Heart left ventricle (tissue), 16 donors: Measurements from ENCODE around the gene EMC7. TPM values are rescaled to one million over a fixed set of nuclear protein-coding genes. Genes with fewer than 3 reads are reported as not detected.

Source experiments
- ATAC-seq, 4 donors: fragments of 200-7000 bp; cut with Tn5 transposase; one replicate each; pipeline ENCODE4 v1.9.1; 2020 to 2022; ENCODE audit warnings: moderate library complexity in 4 of 4, mild to moderate bottlenecking in 3 of 4, moderate number of reproducible peaks in 1 of 4
- DNase-seq, 5 donors: peaks; one replicate each; pipeline ENCODE4 v3.0.0-alpha.2; 2020
- H3K27ac ChIP-seq, 12 donors: fragments of 200-600 bp; sonication (generic) in 4 of 12; one replicate each; pipeline versions ENCODE4 v1.5.0 to v1.8.0; 2016 to 2022; ENCODE audit warnings: mild to moderate bottlenecking in 2 of 12
- H3K27me3 ChIP-seq, 9 donors: fragments of 200-600 bp; sonication (generic) in 2 of 9; one replicate each; pipeline versions ENCODE4 v1.5.1 to v1.8.0; 2016 to 2022; ENCODE audit warnings: mild to moderate bottlenecking in 3 of 9
- H3K36me3 ChIP-seq, 9 donors: fragments of 200-600 bp; sonication (generic) in 2 of 9; one replicate each; pipeline versions ENCODE4 v1.5.0 to v1.8.0; 2018 to 2022; ENCODE audit warnings: mild to moderate bottlenecking in 2 of 9
- H3K4me1 ChIP-seq, 12 donors: fragments of 200-600 bp; sonication (generic) in 4 of 12; one replicate each; pipeline versions ENCODE4 v1.5.0 to v1.8.0; 2016 to 2022; ENCODE audit warnings: mild to moderate bottlenecking in 3 of 12
- H3K4me3 ChIP-seq, 12 donors: fragments of 200-600 bp; sonication (generic) in 4 of 12; one replicate each; pipeline versions ENCODE4 v1.5.0 to v1.8.0; 2017 to 2022; ENCODE audit warnings: mild to moderate bottlenecking in 9 of 12, moderate library complexity in 4 of 12
- H3K9me3 ChIP-seq, 12 donors: fragments of 200-600 bp; sonication (generic) in 4 of 12; one replicate each; pipeline versions ENCODE4 v1.5.0 to v1.8.0; 2016 to 2022; ENCODE audit warnings: mild to moderate bottlenecking in 1 of 12
- CTCF ChIP-seq, 12 donors: fragments of 200-600 bp; sonication (generic) in 4 of 12; IDR thresholded peaks; one replicate each; pipeline versions ENCODE4 v1.5.0 to v1.8.0; 2018 to 2022; ENCODE audit warnings: antibody characterized with exemption in 12 of 12, mild to moderate bottlenecking in 5 of 12
- POLR2A ChIP-seq, 2 donors: fragments of 450-650 bp; IDR thresholded peaks; one replicate each; pipeline ENCODE4 v1.6.1; 2017; ENCODE audit warnings: antibody characterized with exemption in 2 of 2, mild to moderate bottlenecking in 2 of 2, moderate library complexity in 2 of 2
- WGBS, 4 donors: extraction: QIAGEN DNeasy Blood & Tissue Kit in 2 of 4; methylation state at CpG; one replicate each; pipeline versions ENCODE4 v1.1.5 to v1.1.7; 2013 to 2018; 5-methylcytosine and 5-hydroxymethylcytosine counted together
- intact Hi-C, 10 donors: fragments of 100-400 bp; cut with DNase I; formaldehyde crosslinking; loops; one replicate each; pipeline versions ENCODE4 v1.11.1 to v1.14.2; 2022
- polyA plus RNA-seq, 2 donors: library from polyadenylated mRNA; stranded (reverse); fragments of 200-250 nt; gene quantifications; one replicate each; pipeline ENCODE4 v1.2.3, GENCODE V29; 2013
- total RNA-seq, 9 donors: library from RNA; depleted of rRNA in 2 of 9; stranded (reverse); fragments of >200 nt in 2 of 9; fragmentation: NEBNext Ultra II Directional in 3 of 9; extraction: Animal tissue kit (Norgen Biotek cat#: 25700) in 3 of 9; gene quantifications; one replicate each; pipeline versions ENCODE4 v1.1.0 to v1.2.4, GENCODE V29; 2016 to 2023
- donor health status: ischemic (EF 13 %, LVEDD 7.1; RV severe dilation, severe dysfunction).
- donor health status: healthy with polysubstance abuse.
- donor health status: DM: no; HTN: yes; CAD: no.
- donor health status: DM: no; HTN: no; CAD: no.
- donor health status: ischemic (EF 25% LVEDD 6.9; RV normal size, moderate dysfunction).
- donor health status: ischemic (EF 25% LVEDD 5.7; RV mildly dilated, moderate dysfunction).
- donor health status: healthy.
- donor health status: DM: yes; HTN: yes; CAD: no.
- donor health status: ischemic (EF 35%, LVEDD 5.7; RV mildly dilated, moderate dysfunction).
- donor health status: nonischemic (EF 11% LVEDD 7.7; RV severe dilation, severe dysfunction).
- donor health status: DM: yes; HTN: yes; CAD: no.
- donor health status: PGD.
- donor health status: ischemic (EF 29% LVEDD 5.4; RV normal size, mild dysfunction).
- donor health status: nonischemic (EF 23%, LVEDD 6.1; RV moderate dilation, normal function).

Gene EMC7
- total and polyA plus RNA-seq, 11 donors: 28.9 to 143 (median 65.2) TPM

- intact Hi-C loops: loop anchor here in 8 of 10 donors (5.0 to 10.0 kb wide), 8 partner anchors 68 to 265 kb away; partner anchors contain the start of genes LPCAT4 (in 4 of the 8), KATNBL1 (in 2 of the 8), AVEN (in 1 of the 8) and EMC4 (in 1 of the 8)
- DNase-seq (no peak), ATAC-seq (peak in 2 of 4 donors; percentile 33 to 36)
- no peaks in the 10 kb centered on the region for H3K9me3 ChIP-seq
- H3K36me3 ChIP-seq: peaks cover 0 to 4% (median 0%) of the 10 kb centered on the region in 9 donors
- H3K27me3 ChIP-seq: no peaks in the 10 kb centered on the region
- 24 to 29% (median 26%) methylated on average over 29 of the region's 29 CpGs for WGBS, 4 donors
- TF ChIP-seq POLR2A (IDR thresholded peaks at IDR 0.05) (no peak), CTCF (IDR thresholded peaks at IDR 0.05) (no peak)
- peak overlapping the region; percentile 4 to 95 (median 88) for H3K27ac ChIP-seq
- peaks cover 6 to 34% (median 22%) of the 10 kb centered on the region in 12 donors for H3K4me1 ChIP-seq
- H3K4me3 ChIP-seq: peak overlapping the region; percentile 72 to 95 (median 86)
Measured at GRCh38 chr15:34102175-34102925, 688 bp upstream of the EMC7 start.

GRCh38 chr15:34099914-34100313 is 1.7 kb downstream of the EMC7 start:
- H3K27me3 ChIP-seq: no peaks in the 10 kb centered on the region
- 94 to 96% (median 95%) methylated on average over 5 of the region's 5 CpGs for WGBS, 4 donors
- no peaks in the 10 kb centered on the region for H3K9me3 ChIP-seq
- H3K4me3 ChIP-seq: peak overlapping the region in 3 of 12 donors; percentile 72 to 95 (median 89)
- no peak overlapping the region for H3K27ac ChIP-seq
- H3K36me3 ChIP-seq: peaks cover 0 to 13% (median 13%) of the 10 kb centered on the region in 9 donors
- H3K4me1 ChIP-seq: peaks cover 6 to 34% (median 22%) of the 10 kb centered on the region in 12 donors
- ATAC-seq: no peak
- intact Hi-C loops: loop anchor here (2.0 to 10.0 kb wide), 10 partner anchors 65 to 267 kb away; partner anchors contain the start of genes LPCAT4 (in 4 of the 10), EMC4 (in 3 of the 10), KATNBL1 (in 3 of the 10) and AVEN (in 1 of the 10)
- no peak for DNase-seq
- TF ChIP-seq CTCF (IDR thresholded peaks at IDR 0.05) (no peak), POLR2A (IDR thresholded peaks at IDR 0.05) (no peak)

GRCh38 chr15:34085746-34086145 is 15.9 kb downstream of the EMC7 start:
- no peaks in the 10 kb centered on the region for H3K4me1 ChIP-seq
- no peak overlapping the region for H3K4me3 ChIP-seq
- H3K36me3 ChIP-seq: peaks cover 0 to 87% (median 74%) of the 10 kb centered on the region in 9 donors
- intact Hi-C loops: no loop called here
- TF ChIP-seq POLR2A (IDR thresholded peaks at IDR 0.05) (no peak), CTCF (IDR thresholded peaks at IDR 0.05) (no peak)
- no peaks in the 10 kb centered on the region for H3K27me3 ChIP-seq
- H3K9me3 ChIP-seq: no peaks in the 10 kb centered on the region
- H3K27ac ChIP-seq: no peak overlapping the region
- 76 to 93% (median 81%) methylated on average over 2 of the region's 2 CpGs for WGBS, 4 donors
- ATAC-seq: no peak
- DNase-seq: no peak

GRCh38 chr15:34084086-34084485 is 17.6 kb downstream of the EMC7 start:
- WGBS, 4 donors: 56 to 75% (median 66%) methylated on average over 7 of the region's 7 CpGs
- TF ChIP-seq CTCF (IDR thresholded peaks at IDR 0.05): no peak
- no peak for TF ChIP-seq POLR2A (IDR thresholded peaks at IDR 0.05)
- Histone ChIP-seq H3K27ac (peak overlapping the region in 1 of 12 donors; percentile 26), H3K36me3 (peaks cover 0 to 71% (median 62%) of the 10 kb centered on the region in 9 donors), H3K27me3 (no peaks in the 10 kb centered on the region), H3K4me1 (no peaks in the 10 kb centered on the region), H3K4me3 (no peak overlapping the region), H3K9me3 (no peaks in the 10 kb centered on the region)
- ATAC-seq: no peak
- DNase-seq: peak in 1 of 5 donors; percentile 31
- intact Hi-C loops: no loop called here
